Endothelial cell (in vitro differentiated cells): Measurements from ENCODE around the gene XYLT1. TPM values are rescaled to one million over a fixed set of nuclear protein-coding genes. Genes with fewer than 3 reads are reported as not detected.

ENCODE experiments used
- DNase-seq: peaks from one replicate; pipeline ENCODE4 v3.0.0; 2021; ENCODE audit warnings: low spot score
- H3K27ac Mint-ChIP-seq: one replicate; pipeline ENCODE4 v1.8.0; 2021; ENCODE audit warnings: mixed read lengths, inconsistent platforms; ENCODE audit not compliant: unreplicated experiment
- H3K27me3 Mint-ChIP-seq: one replicate; pipeline ENCODE4 v1.8.0; 2021; ENCODE audit warnings: mild to moderate bottlenecking, moderate library complexity, mixed read lengths, inconsistent platforms; ENCODE audit not compliant: unreplicated experiment
- H3K36me3 Mint-ChIP-seq: one replicate; pipeline ENCODE4 v1.8.0; 2021; ENCODE audit warnings: mild to moderate bottlenecking, low read depth, mixed read lengths, inconsistent platforms; ENCODE audit not compliant: unreplicated experiment
- H3K4me1 Mint-ChIP-seq: one replicate; pipeline ENCODE4 v1.8.0; 2021; ENCODE audit warnings: mild to moderate bottlenecking, mixed read lengths, inconsistent platforms; ENCODE audit not compliant: unreplicated experiment
- H3K4me3 Mint-ChIP-seq: one replicate; pipeline ENCODE4 v1.8.0; 2021; ENCODE audit warnings: mild to moderate bottlenecking, mixed read lengths, inconsistent platforms; ENCODE audit not compliant: unreplicated experiment
- H3K9me3 Mint-ChIP-seq: one replicate; pipeline ENCODE4 v1.8.0; 2021; ENCODE audit warnings: mixed read lengths, inconsistent platforms; ENCODE audit not compliant: unreplicated experiment
- CTCF ChIP-seq: fragments of 200-600 bp; sonication (generic); IDR thresholded peaks from one replicate; pipeline ENCODE4 v1.5.0; 2021; ENCODE audit warnings: antibody characterized with exemption; ENCODE audit not compliant: unreplicated experiment
- total RNA-seq: library from RNA; stranded (reverse); fragmentation: NEBNext Ultra II Directional; extraction: Animal tissue kit (Norgen Biotek cat#: 25700); gene quantifications from one replicate; pipeline ENCODE4 v1.2.1, GENCODE V29; 2021; ENCODE audit not compliant: unreplicated experiment

XYLT1 gene
- total RNA-seq, 1 donor from 2014 or later = 11.1 TPM

- DNase-seq = no peak
- Mint-ChIP-seq H3K9me3 (no peaks in the 10 kb centered on the region), H3K27me3 (peaks cover 12% of the 10 kb centered on the region), H3K4me1 (peaks cover 11% of the 10 kb centered on the region), H3K27ac (no peak overlapping the region), H3K4me3 (no peak overlapping the region), H3K36me3 (no peaks in the 10 kb centered on the region)
- no peak for TF ChIP-seq CTCF
Measured at GRCh38 chr16:17276010-17276530, 194.7 kb downstream of the XYLT1 start.

GRCh38 chr16:17275076-17276009 is 195.4 kb downstream of the XYLT1 start:
- no peak for TF ChIP-seq CTCF
- no peak overlapping the region for H3K4me3 Mint-ChIP-seq
- no peaks in the 10 kb centered on the region for H3K36me3 Mint-ChIP-seq
- H3K4me1 Mint-ChIP-seq = peaks cover 18% of the 10 kb centered on the region
- no peak overlapping the region for H3K27ac Mint-ChIP-seq
- no peaks in the 10 kb centered on the region for H3K9me3 Mint-ChIP-seq
- DNase-seq = no peak
- H3K27me3 Mint-ChIP-seq = peaks cover 12% of the 10 kb centered on the region

- Mint-ChIP-seq H3K4me1 (peaks cover 21% of the 10 kb centered on the region), H3K36me3 (no peaks in the 10 kb centered on the region), H3K27me3 (peaks cover 7% of the 10 kb centered on the region), H3K27ac (no peak overlapping the region), H3K9me3 (no peaks in the 10 kb centered on the region), H3K4me3 (no peak overlapping the region)
- no peak for TF ChIP-seq CTCF
- DNase-seq = no peak
Measured at GRCh38 chr16:17273142-17273561, 197.6 kb downstream of the XYLT1 start.

GRCh38 chr16:17272716-17273115 is 198.0 kb downstream of the XYLT1 start:
- no peak overlapping the region for H3K27ac Mint-ChIP-seq

More at GRCh38 chr16:17272716-17273115, 198.0 kb downstream of the XYLT1 start:
- Mint-ChIP-seq H3K4me1 (peaks cover 21% of the 10 kb centered on the region), H3K27me3 (peaks cover 6% of the 10 kb centered on the region), H3K36me3 (no peaks in the 10 kb centered on the region), H3K9me3 (no peaks in the 10 kb centered on the region), H3K4me3 (no peak overlapping the region)
- TF ChIP-seq CTCF = no peak
- no peak for DNase-seq
